RCC 7860 (cell line): ENCODE measurements around the gene VKORC1.
"Not testable (repeated sequence)": the region's sequence is repeated elsewhere in the genome, so short reads cannot be mapped to it uniquely, and the experiment has no call there.

Experiments
- DNase-seq: peaks from one replicate; pipeline ENCODE4 v3.0.0-alpha.2; 2015; ENCODE audit warnings: low spot score
- FAIRE-seq: peaks from 2 replicates; lab custom pipeline; 2012; peaks lifted over from hg19 to GRCh38; lab: Jason Lieb, UNC

The VKORC1 gene

GRCh38 chr16:31094424-31095120, at the start of gene VKORC1:
Gene VKORC1, minus strand, starts transcription at chr16:31094797. Its CDS starts 68 bp downstream, at chr16:31094729.
- FAIRE-seq (peak; percentile 88), DNase-seq (peak; percentile 96)

- no peak for FAIRE-seq
Measured at GRCh38 chr16:31143694-31144148, 49.1 kb upstream of the VKORC1 start.

GRCh38 chr16:31143011-31143693, 48.6 kb upstream of the VKORC1 start:
- DNase-seq (no peak), FAIRE-seq (no peak)

More at GRCh38 chr16:31143694-31144148, 49.1 kb upstream of the VKORC1 start:
- DNase-seq: no peak

- FAIRE-seq: peak; percentile 80
- peak; percentile 96 for DNase-seq
Measured at GRCh38 chr16:31142109-31143010, 47.8 kb upstream of the VKORC1 start.

GRCh38 chr16:31141489-31142108, 47.0 kb upstream of the VKORC1 start:
- FAIRE-seq (no peak), DNase-seq (peak; percentile 27)

- FAIRE-seq, DNase-seq: not testable (repeated sequence)
Measured at GRCh38 chr16:31141071-31141469, 46.5 kb upstream of the VKORC1 start.

GRCh38 chr16:31138621-31139578, 44.3 kb upstream of the VKORC1 start:
- FAIRE-seq: peak; percentile 72
- DNase-seq: peak; percentile 89

GRCh38 chr16:31136822-31137499, 42.4 kb upstream of the VKORC1 start:
- not testable (repeated sequence) for FAIRE-seq, DNase-seq

GRCh38 chr16:31136287-31136662, 41.7 kb upstream of the VKORC1 start:
- FAIRE-seq: no peak
- DNase-seq: no peak

GRCh38 chr16:31135535-31136286, 41.1 kb upstream of the VKORC1 start, which contains the start of gene PRSS8:
Gene PRSS8, minus strand, starts transcription at chr16:31135727. Its CDS starts 229 bp downstream, at chr16:31135498.
- FAIRE-seq: no peak

GRCh38 chr16:31134625-31135534, 40.3 kb upstream of the VKORC1 start:
- FAIRE-seq: no peak
- DNase-seq: no peak

More at GRCh38 chr16:31135535-31136286, 41.1 kb upstream of the VKORC1 start, which contains the start of gene PRSS8:
- DNase-seq: no peak

GRCh38 chr16:31134091-31134571, 39.5 kb upstream of the VKORC1 start:
- DNase-seq (no peak), FAIRE-seq (no peak)

- FAIRE-seq (no peak), DNase-seq (no peak)
Measured at GRCh38 chr16:31133046-31133501, 38.5 kb upstream of the VKORC1 start.

GRCh38 chr16:31132303-31132979, 37.8 kb upstream of the VKORC1 start:
- FAIRE-seq: no peak
- no peak for DNase-seq

GRCh38 chr16:31131841-31132271, 37.3 kb upstream of the VKORC1 start:
- no peak for FAIRE-seq

GRCh38 chr16:31131416-31131815, 36.8 kb upstream of the VKORC1 start:
- DNase-seq: no peak
- FAIRE-seq: no peak

More at GRCh38 chr16:31131841-31132271, 37.3 kb upstream of the VKORC1 start:
- peak; percentile 10 for DNase-seq
